Uterus (tissue), 4 donors: ENCODE results near the gene PIGR. TPM values are rescaled to one million over a fixed set of nuclear protein-coding genes. Genes with fewer than 3 reads are reported as not detected.

Experiments
- DNase-seq, 2 donors: peaks; one replicate each; pipeline ENCODE4 v3.0.0-alpha.2; 2019 to 2020
- H3K27ac ChIP-seq, 2 donors: fragments of 200-600 bp; sonication (generic); 1 replicate in 1 of 2; 2 replicates in 1 of 2; pipeline ENCODE4 v1.5.1; 2016 to 2018
- H3K27me3 ChIP-seq, 2 donors: fragments of 200-600 bp; sonication (generic); one replicate each; pipeline ENCODE4 v1.5.1; 2018 to 2019; ENCODE audit warnings: control low read depth in 1 of 2
- H3K36me3 ChIP-seq, 2 donors: fragments of 200-600 bp; sonication (generic); one replicate each; pipeline ENCODE4 v1.5.1; 2019; ENCODE audit warnings: control low read depth in 1 of 2
- H3K4me1 ChIP-seq, 2 donors: fragments of 200-600 bp; sonication (generic); one replicate each; pipeline ENCODE4 v1.5.1; 2018 to 2019; ENCODE audit warnings: control low read depth in 1 of 2
- H3K4me3 ChIP-seq, 2 donors: fragments of 200-600 bp; sonication (generic); 1 replicate in 1 of 2; 2 replicates in 1 of 2; pipeline ENCODE4 v1.5.1; 2018 to 2019; ENCODE audit warnings: mild to moderate bottlenecking in 1 of 2
- H3K9me3 ChIP-seq, 2 donors: fragments of 200-600 bp; sonication (generic); one replicate each; pipeline ENCODE4 v1.5.1; 2019; ENCODE audit warnings: control low read depth in 1 of 2
- CTCF ChIP-seq, 4 experiments: fragments of 200-600 bp in 2 of 4; fragments of 450-650 bp in 2 of 4; sonication (generic) in 2 of 4; IDR thresholded peaks; one replicate each; pipeline ENCODE4 v1.5.1; 2016 to 2019; ENCODE audit warnings: antibody characterized with exemption in 4 of 4, mild to moderate bottlenecking in 2 of 4, moderate library complexity in 1 of 4
- POLR2A ChIP-seq, 2 donors: fragments of 450-650 bp; IDR thresholded peaks; one replicate each; pipeline ENCODE4 v1.6.1; 2016; ENCODE audit warnings: antibody characterized with exemption in 2 of 2, mild to moderate bottlenecking in 1 of 2, moderate library complexity in 1 of 2
- intact Hi-C: fragments of 100-400 bp; cut with DNase I; formaldehyde crosslinking; loops from one replicate; pipeline ENCODE4 v1.15.1; 2023; ENCODE audit warnings: low total_unique reads
- total RNA-seq, 4 donors: library from RNA; depleted of rRNA in 3 of 4; stranded (reverse); fragments of >200 nt in 3 of 4; gene quantifications; one replicate each; pipeline versions ENCODE4 v1.1.0 to v1.2.4, GENCODE V29; 2014 to 2023
- donor health status: DM: yes; HTN: yes; CAD: no.

PIGR gene
- total RNA-seq, 4 donors from 2014 or later = 0.69 to 7.1 (median 3.1) TPM

DNA sequence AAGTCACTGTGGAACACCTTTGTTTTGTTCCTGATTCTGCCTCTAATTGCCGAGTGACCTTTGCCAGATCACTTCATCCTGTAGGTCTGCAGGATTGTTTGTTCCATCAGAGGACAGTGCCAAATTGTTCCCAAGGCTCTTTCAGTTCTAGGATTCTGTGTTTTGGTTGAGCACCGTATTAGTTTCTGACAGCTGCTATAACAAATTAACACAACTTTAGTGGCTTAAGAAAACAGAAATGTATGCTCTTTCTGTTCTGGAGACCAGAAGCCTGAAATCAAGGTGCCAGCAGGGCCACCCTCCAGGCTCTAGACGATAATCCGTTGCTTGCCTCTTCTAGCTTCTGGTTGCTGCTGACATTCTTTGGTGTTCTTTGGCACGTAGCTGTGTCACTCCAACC is 3.4 kb upstream of the PIGR start:
- Histone ChIP-seq H3K27ac (no peak overlapping the region), H3K4me3 (no peak overlapping the region), H3K4me1 (no peaks in the 10 kb centered on the region), H3K27me3 (no peaks in the 10 kb centered on the region), H3K36me3 (no peaks in the 10 kb centered on the region), H3K9me3 (no peaks in the 10 kb centered on the region)
- no peak for DNase-seq
- TF ChIP-seq CTCF (IDR thresholded peaks at IDR 0.05) (no peak), POLR2A (IDR thresholded peaks at IDR 0.05) (no peak)
- intact Hi-C loops = no loop called here

GRCh38 chr1:206949208-206949607 is 2.9 kb upstream of the PIGR start:
- Histone ChIP-seq H3K27ac (no peak overlapping the region), H3K4me3 (no peak overlapping the region), H3K27me3 (no peaks in the 10 kb centered on the region), H3K36me3 (no peaks in the 10 kb centered on the region), H3K9me3 (no peaks in the 10 kb centered on the region), H3K4me1 (no peaks in the 10 kb centered on the region)
- DNase-seq = no peak
- no peak for TF ChIP-seq POLR2A (IDR thresholded peaks at IDR 0.05)
- no peak for TF ChIP-seq CTCF (IDR thresholded peaks at IDR 0.05)
- intact Hi-C loops = no loop called here

DNA sequence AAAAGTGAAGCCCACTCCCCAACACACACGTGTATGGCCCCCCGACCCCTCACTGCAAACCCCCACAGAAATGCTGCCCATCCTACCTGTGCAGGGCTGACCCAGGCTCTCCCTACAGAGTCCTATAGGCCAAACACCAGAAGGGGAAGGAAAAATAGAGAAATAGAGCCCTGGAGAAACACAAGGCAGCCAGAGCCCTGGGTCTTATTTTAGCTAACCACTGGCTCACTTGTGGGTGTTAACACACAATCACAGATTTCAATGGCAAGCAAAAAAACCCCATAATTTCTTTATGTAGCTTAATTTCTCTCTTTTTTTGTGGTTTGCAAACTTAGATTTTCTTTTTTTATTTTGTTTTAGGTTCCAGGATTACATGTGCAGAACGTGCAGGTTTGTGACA is 989 bp upstream of the PIGR start:
- Histone ChIP-seq H3K4me3 (no peak overlapping the region), H3K27me3 (no peaks in the 10 kb centered on the region), H3K4me1 (no peaks in the 10 kb centered on the region), H3K36me3 (no peaks in the 10 kb centered on the region), H3K27ac (no peak overlapping the region), H3K9me3 (no peaks in the 10 kb centered on the region)
- no peak for TF ChIP-seq CTCF (IDR thresholded peaks at IDR 0.05)
- no peak for TF ChIP-seq POLR2A (IDR thresholded peaks at IDR 0.05)
- intact Hi-C loops = no loop called here
- no peak for DNase-seq

DNA sequence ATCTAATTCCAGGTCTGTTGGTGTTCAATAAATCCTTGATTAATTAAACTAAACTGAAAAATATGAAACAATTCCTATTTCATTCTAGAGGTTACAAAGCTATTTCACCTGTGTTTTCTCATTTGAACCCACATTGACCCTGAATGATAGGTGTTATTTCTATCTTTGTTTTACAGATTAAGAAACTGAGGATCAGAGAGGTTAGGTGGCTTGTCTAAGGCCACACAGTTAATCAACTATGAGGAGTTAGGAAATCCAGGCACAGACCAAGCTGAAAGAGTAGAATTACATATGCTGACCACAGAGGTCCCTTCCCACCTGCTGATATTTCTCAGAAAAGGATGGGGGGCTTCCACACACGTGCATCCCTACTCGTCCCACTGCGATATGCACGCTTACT is 487 bp downstream of the PIGR start:
- H3K36me3 ChIP-seq = no peaks in the 10 kb centered on the region
- no peak overlapping the region for H3K4me3 ChIP-seq
- H3K27me3 ChIP-seq = no peaks in the 10 kb centered on the region
- intact Hi-C loops = no loop called here
- H3K4me1 ChIP-seq = no peaks in the 10 kb centered on the region
- no peaks in the 10 kb centered on the region for H3K9me3 ChIP-seq
- no peak for DNase-seq
- no peak for TF ChIP-seq POLR2A (IDR thresholded peaks at IDR 0.05)
- TF ChIP-seq CTCF (IDR thresholded peaks at IDR 0.05) = no peak
- no peak overlapping the region for H3K27ac ChIP-seq

DNA sequence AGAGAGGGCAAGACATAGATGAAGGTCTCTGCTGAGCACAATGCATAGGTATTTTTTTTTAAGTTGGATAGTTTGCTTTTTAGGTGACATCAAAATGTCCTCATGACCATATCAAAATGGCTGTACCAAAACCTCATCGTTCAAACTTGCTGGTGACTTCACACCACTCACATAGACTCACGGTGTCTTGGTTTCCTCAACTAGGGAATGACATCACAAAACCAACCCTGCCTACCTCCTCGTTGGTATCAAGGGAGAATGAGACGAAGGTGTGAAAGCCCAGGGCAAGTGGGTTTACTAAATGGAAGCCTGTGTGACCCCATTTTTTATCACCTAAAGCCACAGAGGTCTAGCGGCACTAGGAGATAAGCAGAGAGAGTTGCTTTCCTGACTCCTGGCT is 1.6 kb downstream of the PIGR start:
- no peaks in the 10 kb centered on the region for H3K4me1 ChIP-seq
- no peaks in the 10 kb centered on the region for H3K9me3 ChIP-seq
- TF ChIP-seq POLR2A (IDR thresholded peaks at IDR 0.05) = no peak
- TF ChIP-seq CTCF (IDR thresholded peaks at IDR 0.05) = no peak
- H3K4me3 ChIP-seq = no peak overlapping the region
- H3K27ac ChIP-seq = no peak overlapping the region
- no peaks in the 10 kb centered on the region for H3K27me3 ChIP-seq
- intact Hi-C loops = no loop called here
- DNase-seq = no peak
- no peaks in the 10 kb centered on the region for H3K36me3 ChIP-seq
